Measurements from ENCODE around the gene PLCH2.

Gene PLCH2

DNA sequence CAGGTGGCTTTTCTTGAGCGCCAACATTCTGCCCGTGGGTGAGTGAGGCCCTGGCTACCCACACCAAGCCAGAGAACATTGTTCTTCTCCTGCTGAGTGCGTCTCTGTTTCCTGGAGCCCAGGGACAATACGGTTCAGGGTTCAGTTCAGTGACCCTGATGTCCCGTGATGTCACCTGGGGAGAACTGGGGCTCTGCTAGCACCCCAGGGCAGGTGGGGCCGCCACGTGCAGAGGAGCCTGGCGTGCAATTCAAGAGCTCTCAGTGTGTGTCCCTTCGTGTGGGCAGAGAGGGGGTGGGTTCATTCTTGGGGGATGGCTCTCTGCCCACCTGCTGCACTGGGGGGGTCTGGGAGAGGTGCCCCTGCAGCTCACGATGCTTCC lies 45.5 kb upstream of the PLCH2 start:
- Histone ChIP-seq H3K4me1 (ENCODE audit: insufficient read depth, low read length) (no peaks in the 10 kb centered on the region), H3K9me3 (ENCODE audit: insufficient read depth, low read length, severe bottlenecking) (no peaks in the 10 kb centered on the region), H3K79me2 (ENCODE audit: insufficient read depth, low read length) (no peaks in the 10 kb centered on the region), H4K20me1 (ENCODE audit: insufficient read depth, low read length) (0 out of 2 replicates have a peak, but pooled peaks cover 2% of the 10 kb centered on the region), H3K27ac (ENCODE audit: low read length) (no peak overlapping the region), H2AFZ (ENCODE audit: low read depth, low read length) (no peak overlapping the region), H3K4me2 (ENCODE audit: insufficient read depth, low read length) (no peak overlapping the region), H3K36me3 (ENCODE audit: insufficient read depth, low read length) (no peaks in the 10 kb centered on the region), H3K4me3 (ENCODE audit: low read depth in 1 of 2, low read length in 2 of 2) (no peak overlapping the region), H3K9ac (ENCODE audit: low read depth, low read length) (no peak overlapping the region), H3K27me3 (ENCODE audit: insufficient read depth, low read length, poor library complexity) (no peaks in the 10 kb centered on the region)
- no peak for TF ChIP-seq EZH2 (IDR thresholded peaks at IDR 0.05; ENCODE audit: borderline replicate concordance, low read depth, low read length, severe bottlenecking)
- TF ChIP-seq, protein P1, sequence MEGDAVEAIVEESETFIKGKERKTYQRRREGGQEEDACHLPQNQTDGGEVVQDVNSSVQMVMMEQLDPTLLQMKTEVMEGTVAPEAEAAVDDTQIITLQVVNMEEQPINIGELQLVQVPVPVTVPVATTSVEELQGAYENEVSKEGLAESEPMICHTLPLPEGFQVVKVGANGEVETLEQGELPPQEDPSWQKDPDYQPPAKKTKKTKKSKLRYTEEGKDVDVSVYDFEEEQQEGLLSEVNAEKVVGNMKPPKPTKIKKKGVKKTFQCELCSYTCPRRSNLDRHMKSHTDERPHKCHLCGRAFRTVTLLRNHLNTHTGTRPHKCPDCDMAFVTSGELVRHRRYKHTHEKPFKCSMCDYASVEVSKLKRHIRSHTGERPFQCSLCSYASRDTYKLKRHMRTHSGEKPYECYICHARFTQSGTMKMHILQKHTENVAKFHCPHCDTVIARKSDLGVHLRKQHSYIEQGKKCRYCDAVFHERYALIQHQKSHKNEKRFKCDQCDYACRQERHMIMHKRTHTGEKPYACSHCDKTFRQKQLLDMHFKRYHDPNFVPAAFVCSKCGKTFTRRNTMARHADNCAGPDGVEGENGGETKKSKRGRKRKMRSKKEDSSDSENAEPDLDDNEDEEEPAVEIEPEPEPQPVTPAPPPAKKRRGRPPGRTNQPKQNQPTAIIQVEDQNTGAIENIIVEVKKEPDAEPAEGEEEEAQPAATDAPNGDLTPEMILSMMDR (IDR thresholded peaks at IDR 0.05; ENCODE audit: borderline replicate concordance, extremely low read depth, low read length, poor library complexity, severe bottlenecking): no peak
- DNase-seq: no peak
- ATAC-seq (ENCODE audit: insufficient read depth, low read depth): no peak

GRCh38 chr1:2431103-2431502 lies 45.0 kb upstream of the PLCH2 start:
- DNase-seq (no peak), ATAC-seq (ENCODE audit: insufficient read depth, low read depth) (no peak)
- Histone ChIP-seq H3K27me3 (ENCODE audit: insufficient read depth, low read length, poor library complexity) (no peaks in the 10 kb centered on the region), H3K36me3 (ENCODE audit: insufficient read depth, low read length) (no peaks in the 10 kb centered on the region), H4K20me1 (ENCODE audit: insufficient read depth, low read length) (0 out of 2 replicates have a peak, but pooled peaks cover 2% of the 10 kb centered on the region), H3K27ac (ENCODE audit: low read length) (no peak overlapping the region), H3K9me3 (ENCODE audit: insufficient read depth, low read length, severe bottlenecking) (no peaks in the 10 kb centered on the region), H3K4me2 (ENCODE audit: insufficient read depth, low read length) (no peak overlapping the region), H3K4me3 (ENCODE audit: low read depth in 1 of 2, low read length in 2 of 2) (no peak overlapping the region), H3K79me2 (ENCODE audit: insufficient read depth, low read length) (no peaks in the 10 kb centered on the region), H2AFZ (ENCODE audit: low read depth, low read length) (no peak overlapping the region), H3K4me1 (ENCODE audit: insufficient read depth, low read length) (no peaks in the 10 kb centered on the region), H3K9ac (ENCODE audit: low read depth, low read length) (no peak overlapping the region)
- TF ChIP-seq EZH2 (IDR thresholded peaks at IDR 0.05; ENCODE audit: borderline replicate concordance, low read depth, low read length, severe bottlenecking): no peak
- TF ChIP-seq, protein P1 (IDR thresholded peaks at IDR 0.05; ENCODE audit: borderline replicate concordance, extremely low read depth, low read length, poor library complexity, severe bottlenecking): no peak

GRCh38 chr1:2431518-2431917 lies 44.6 kb upstream of the PLCH2 start:
- H3K4me3 ChIP-seq (ENCODE audit: low read depth in 1 of 2, low read length in 2 of 2): no peak overlapping the region
- no peaks in the 10 kb centered on the region for H3K9me3 ChIP-seq (ENCODE audit: insufficient read depth, low read length, severe bottlenecking)
- no peaks in the 10 kb centered on the region for H3K79me2 ChIP-seq (ENCODE audit: insufficient read depth, low read length)
- 0 out of 2 replicates have a peak, but pooled peaks cover 2% of the 10 kb centered on the region for H4K20me1 ChIP-seq (ENCODE audit: insufficient read depth, low read length)
- DNase-seq (no peak), ATAC-seq (ENCODE audit: insufficient read depth, low read depth) (no peak)
- H3K9ac ChIP-seq (ENCODE audit: low read depth, low read length): no peak overlapping the region
- no peaks in the 10 kb centered on the region for H3K4me1 ChIP-seq (ENCODE audit: insufficient read depth, low read length)
- no peak overlapping the region for H3K4me2 ChIP-seq (ENCODE audit: insufficient read depth, low read length)
- no peak overlapping the region for H2AFZ ChIP-seq (ENCODE audit: low read depth, low read length)
- TF ChIP-seq, protein P1 (IDR thresholded peaks at IDR 0.05; ENCODE audit: borderline replicate concordance, extremely low read depth, low read length, poor library complexity, severe bottlenecking): no peak
- TF ChIP-seq EZH2 (IDR thresholded peaks at IDR 0.05; ENCODE audit: borderline replicate concordance, low read depth, low read length, severe bottlenecking): no peak
- H3K27me3 ChIP-seq (ENCODE audit: insufficient read depth, low read length, poor library complexity): no peaks in the 10 kb centered on the region
- H3K27ac ChIP-seq (ENCODE audit: low read length): no peak overlapping the region
- H3K36me3 ChIP-seq (ENCODE audit: insufficient read depth, low read length): no peaks in the 10 kb centered on the region

- Histone ChIP-seq H3K9ac (ENCODE audit: low read depth, low read length) (no peak overlapping the region), H3K4me3 (ENCODE audit: low read depth in 1 of 2, low read length in 2 of 2) (no peak overlapping the region), H3K9me3 (ENCODE audit: insufficient read depth, low read length, severe bottlenecking) (no peaks in the 10 kb centered on the region), H2AFZ (ENCODE audit: low read depth, low read length) (no peak overlapping the region), H3K27me3 (ENCODE audit: insufficient read depth, low read length, poor library complexity) (no peaks in the 10 kb centered on the region), H3K27ac (ENCODE audit: low read length) (no peak overlapping the region), H4K20me1 (ENCODE audit: insufficient read depth, low read length) (0 out of 2 replicates have a peak, but pooled peaks cover 2% of the 10 kb centered on the region), H3K4me2 (ENCODE audit: insufficient read depth, low read length) (no peak overlapping the region), H3K4me1 (ENCODE audit: insufficient read depth, low read length) (no peaks in the 10 kb centered on the region), H3K36me3 (ENCODE audit: insufficient read depth, low read length) (no peaks in the 10 kb centered on the region), H3K79me2 (ENCODE audit: insufficient read depth, low read length) (no peaks in the 10 kb centered on the region)
- ATAC-seq (ENCODE audit: insufficient read depth, low read depth) (no peak), DNase-seq (no peak)
- TF ChIP-seq, protein P1 (IDR thresholded peaks at IDR 0.05; ENCODE audit: borderline replicate concordance, extremely low read depth, low read length, poor library complexity, severe bottlenecking): no peak
- no peak for TF ChIP-seq EZH2 (IDR thresholded peaks at IDR 0.05; ENCODE audit: borderline replicate concordance, low read depth, low read length, severe bottlenecking)
Measured at GRCh38 chr1:2432441-2432844, 43.6 kb upstream of the PLCH2 start.

Data from DND-41 (cell line).